B cell (primary cell): ENCODE measurements around the gene KCNK17. TPM values are rescaled to one million over a fixed set of nuclear protein-coding genes. Genes with fewer than 3 reads are reported as not detected.

Experiments used
- ATAC-seq: fragments of 200-7000 bp; cut with Tn5 transposase; one replicate; pipeline ENCODE4 v1.10.0; 2021; ENCODE audit warnings: low read depth, mild to moderate bottlenecking, moderate number of reproducible peaks, moderate library complexity
- CTCF ChIA-PET: fragments of 350-600 bp; sonication (Branson Sonifier 250); formaldehyde crosslinking; loops from one replicate; lab custom pipeline; 2021; ENCODE audit warnings: antibody characterized with exemption, inconsistent platforms; lab: Charles Lee
- POLR2A ChIA-PET: fragments of 350-600 bp; sonication (Branson Sonifier 250); formaldehyde crosslinking; loops from one replicate; lab custom pipeline; 2021; ENCODE audit warnings: antibody characterized with exemption; lab: Charles Lee
- DNase-seq: peaks from one replicate; pipeline ENCODE4 v3.0.0; 2013
- H2AFZ ChIP-seq: 2 replicates; pipeline ENCODE4 v1.6.1; 2012; ENCODE audit warnings: mild to moderate bottlenecking, low read depth, low read length; ENCODE audit not compliant: insufficient read depth, poor library complexity, severe bottlenecking
- H3K27ac ChIP-seq, 2 donors: 1 replicate in 1 of 2; 2 replicates in 1 of 2; pipeline ENCODE4 v1.5.1; 2012 to 2013; ENCODE audit warnings: low read length in 2 of 2, mild to moderate bottlenecking in 2 of 2, moderate library complexity in 1 of 2
- H3K27me3 ChIP-seq, 4 experiments: fragments of 200-600 bp in 1 of 4; sonication (generic) in 1 of 4; replicated peaks in 1 of 4; 1 replicate in 2 of 4; 2 replicates in 2 of 4; pipeline versions ENCODE4 v1.6.1 to v1.7.0; 2013 to 2016; ENCODE audit warnings: low read length in 3 of 4, mild to moderate bottlenecking in 2 of 4, mixed read lengths in 1 of 4, moderate library complexity in 1 of 4; ENCODE audit not compliant: insufficient read depth in 4 of 4, control insufficient read depth in 3 of 4; ENCODE audit errors: control extremely low read depth in 1 of 4
- H3K36me3 ChIP-seq, 2 experiments: replicated peaks in 1 of 2; 1 replicate in 1 of 2; 2 replicates in 1 of 2; pipeline versions ENCODE4 v1.6.1 to v1.7.1; 2013; ENCODE audit warnings: low read length in 1 of 2; ENCODE audit not compliant: insufficient read depth in 2 of 2, control insufficient read depth in 1 of 2; ENCODE audit errors: control extremely low read depth in 1 of 2, extremely low read depth in 1 of 2
- H3K4me1 ChIP-seq, 2 donors: fragments of 200-600 bp in 1 of 2; sonication (generic) in 1 of 2; 1 replicate in 1 of 2; 2 replicates in 1 of 2; pipeline versions ENCODE4 v1.5.1 to v1.6.1; 2013 to 2017; ENCODE audit warnings: low read length in 2 of 2; ENCODE audit not compliant: control insufficient read depth in 2 of 2, insufficient read depth in 2 of 2
- H3K4me2 ChIP-seq: replicated peaks from 2 replicates; pipeline ENCODE3; 2012; ENCODE audit warnings: mild to moderate bottlenecking, low read depth, low read length; ENCODE audit not compliant: poor library complexity, severe bottlenecking
- H3K4me3 ChIP-seq, 5 experiments: fragments of 200-600 bp in 1 of 5; sonication (generic) in 1 of 5; 1 replicate in 3 of 5; 2 replicates in 2 of 5; pipeline versions ENCODE4 v1.5.1 to v1.7.0; 2011 to 2016; ENCODE audit warnings: low read length in 4 of 5, mild to moderate bottlenecking in 4 of 5, low read depth in 2 of 5, control low read depth in 1 of 5, moderate library complexity in 1 of 5; ENCODE audit not compliant: insufficient read depth in 1 of 5; ENCODE audit errors: control extremely low read depth in 1 of 5, extremely low read depth in 1 of 5
- H3K79me2 ChIP-seq: fragments of 200-600 bp; sonication (generic); one replicate; pipeline ENCODE4 v1.6.0; 2016; ENCODE audit warnings: low read length; ENCODE audit not compliant: control insufficient read depth, insufficient read depth
- H3K9ac ChIP-seq: fragments of 200-600 bp; sonication (generic); 2 replicates; pipeline ENCODE4 v1.6.1; 2017; ENCODE audit warnings: mild to moderate bottlenecking, low read length, moderate library complexity
- H3K9me3 ChIP-seq, 3 donors: one replicate each; pipeline versions ENCODE4 v1.6.1 to v1.7.1; 2013; ENCODE audit warnings: low read length in 2 of 3; ENCODE audit not compliant: control insufficient read depth in 2 of 3, insufficient read depth in 1 of 3; ENCODE audit errors: control extremely low read depth in 1 of 3
- H4K20me1 ChIP-seq: 2 replicates; pipeline ENCODE4 v1.6.0; 2012; ENCODE audit warnings: mild to moderate bottlenecking, low read length; ENCODE audit not compliant: insufficient read depth, control insufficient read depth, poor library complexity, severe bottlenecking
- H3K27ac Mint-ChIP-seq: one replicate; pipeline ENCODE4 v1.8.0; 2021; ENCODE audit warnings: mixed read lengths
- H3K27me3 Mint-ChIP-seq: one replicate; pipeline ENCODE4 v1.8.0; 2021; ENCODE audit warnings: mixed read lengths
- H3K4me1 Mint-ChIP-seq: one replicate; pipeline ENCODE4 v1.8.0; 2021; ENCODE audit warnings: mixed read lengths
- H3K4me3 Mint-ChIP-seq: one replicate; pipeline ENCODE4 v1.8.0; 2021; ENCODE audit warnings: mixed read lengths
- H3K9me3 Mint-ChIP-seq: one replicate; pipeline ENCODE4 v1.8.0; 2022; ENCODE audit warnings: mixed read lengths; ENCODE audit not compliant: insufficient read depth
- EZH2 ChIP-seq: IDR thresholded peaks from 2 replicates; pipeline ENCODE4 v1.6.1; 2012; ENCODE audit warnings: borderline replicate concordance, low read depth, mild to moderate bottlenecking, moderate library complexity, low read length; ENCODE audit not compliant: insufficient read depth, poor library complexity, severe bottlenecking
- WGBS: methylation state at CpG from one replicate; pipeline ENCODE4 v1.1.5; 2013; ENCODE audit warnings: missing lambda C conversion rate; ENCODE audit not compliant: insufficient coverage; 5-methylcytosine and 5-hydroxymethylcytosine counted together
- intact Hi-C: fragments of 100-400 bp; cut with micrococcal nuclease; formaldehyde crosslinking; loops from one replicate; pipeline ENCODE4 v1.10.0; 2022
- polyA plus RNA-seq: library from polyadenylated mRNA; depleted of rRNA; stranded (reverse); fragments of >200 nt; gene quantifications from 2 replicates; pipeline ENCODE4 v1.2.3, GENCODE V29; 2012
- total RNA-seq, 2 donors: library from RNA; stranded (reverse); fragments of 120-200 nt in 1 of 2; gene quantifications; 1 replicate in 1 of 2; 2 replicates in 1 of 2; pipeline versions ENCODE4 v1.2.3 to v1.2.4, GENCODE V29; 2013 to 2022
- TF ChIP-seq, protein P1 (sequence below): fragments of 200-600 bp; IDR thresholded peaks from one replicate; pipeline ENCODE4 v1.8.0; 2022; ENCODE audit warnings: antibody characterized with exemption, mild to moderate bottlenecking

Gene KCNK17
- total and polyA plus RNA-seq, 2 donors (not counting 1 experiment from before 2014, with no cell fraction given) = not detected

DNA sequence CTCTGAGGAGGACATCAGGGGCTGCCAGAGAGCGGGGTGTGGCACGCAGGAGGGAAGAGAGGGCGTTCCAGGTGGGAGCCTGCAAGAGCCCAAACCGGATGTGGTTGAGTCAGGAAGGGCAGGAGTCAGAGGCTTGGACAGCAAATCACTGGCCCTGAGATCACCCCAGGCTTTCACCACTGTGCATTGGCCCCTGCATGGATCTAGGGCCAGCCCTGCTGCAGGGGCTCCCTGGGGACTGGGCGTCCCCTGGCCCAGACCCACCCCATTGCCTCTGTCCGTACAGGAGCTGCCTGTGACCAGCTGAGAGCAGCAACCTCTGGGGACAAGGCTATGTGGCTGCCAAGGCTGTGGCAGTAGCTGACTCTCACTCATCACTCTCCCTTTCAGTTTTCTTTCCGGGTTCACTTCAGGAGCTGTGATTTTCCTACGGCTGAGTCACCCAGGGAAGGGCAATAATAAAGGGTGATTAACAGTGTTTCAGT is 33.9 kb downstream of the KCNK17 start:
- no peak overlapping the region for H3K4me3 Mint-ChIP-seq
- POLR2A ChIA-PET = no interaction called here
- H3K9me3 Mint-ChIP-seq = no peaks in the 10 kb centered on the region

DNA sequence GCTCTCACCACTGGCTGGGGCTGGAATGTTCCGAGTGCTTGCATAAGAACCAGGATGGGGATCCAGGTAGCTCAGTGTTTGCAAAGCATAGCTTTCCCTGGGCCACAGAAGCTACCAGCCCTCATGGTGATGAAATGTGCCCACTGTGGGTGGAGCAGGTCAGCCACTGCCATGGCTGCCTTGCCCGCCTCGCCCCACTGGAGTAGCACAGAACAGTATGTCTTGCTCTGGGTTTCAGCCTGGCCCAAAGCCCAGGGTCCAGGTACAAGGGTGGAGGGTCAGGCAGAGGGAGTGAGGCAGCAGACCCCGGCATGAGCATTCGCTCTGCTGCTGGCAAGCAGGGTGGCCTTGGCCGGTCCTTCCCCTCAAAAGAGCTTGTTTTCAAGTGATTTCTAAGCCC is 34.7 kb downstream of the KCNK17 start:
- Mint-ChIP-seq H3K4me3 (no peak overlapping the region), H3K27ac (no peak overlapping the region), H3K4me1 (no peaks in the 10 kb centered on the region), H3K27me3 (peaks cover 36% of the 10 kb centered on the region), H3K9me3 (no peaks in the 10 kb centered on the region)
- intact Hi-C loops = no loop called here
- H3K27ac ChIP-seq = no peak overlapping the region
- H3K9me3 ChIP-seq = no peaks in the 10 kb centered on the region
- ATAC-seq (no peak), DNase-seq (no peak)
- ChIA-PET POLR2A (no interaction called here), CTCF (interaction anchor here (0.5 to 0.9 kb wide), 2 partner anchors 14 to 45 kb away, joined by 3 to 4 read pairs; no protein-coding TSS in a partner anchor)
- TF ChIP-seq, protein P1, sequence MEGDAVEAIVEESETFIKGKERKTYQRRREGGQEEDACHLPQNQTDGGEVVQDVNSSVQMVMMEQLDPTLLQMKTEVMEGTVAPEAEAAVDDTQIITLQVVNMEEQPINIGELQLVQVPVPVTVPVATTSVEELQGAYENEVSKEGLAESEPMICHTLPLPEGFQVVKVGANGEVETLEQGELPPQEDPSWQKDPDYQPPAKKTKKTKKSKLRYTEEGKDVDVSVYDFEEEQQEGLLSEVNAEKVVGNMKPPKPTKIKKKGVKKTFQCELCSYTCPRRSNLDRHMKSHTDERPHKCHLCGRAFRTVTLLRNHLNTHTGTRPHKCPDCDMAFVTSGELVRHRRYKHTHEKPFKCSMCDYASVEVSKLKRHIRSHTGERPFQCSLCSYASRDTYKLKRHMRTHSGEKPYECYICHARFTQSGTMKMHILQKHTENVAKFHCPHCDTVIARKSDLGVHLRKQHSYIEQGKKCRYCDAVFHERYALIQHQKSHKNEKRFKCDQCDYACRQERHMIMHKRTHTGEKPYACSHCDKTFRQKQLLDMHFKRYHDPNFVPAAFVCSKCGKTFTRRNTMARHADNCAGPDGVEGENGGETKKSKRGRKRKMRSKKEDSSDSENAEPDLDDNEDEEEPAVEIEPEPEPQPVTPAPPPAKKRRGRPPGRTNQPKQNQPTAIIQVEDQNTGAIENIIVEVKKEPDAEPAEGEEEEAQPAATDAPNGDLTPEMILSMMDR = no peak
- no peak for TF ChIP-seq EZH2
- peaks cover 0 to 5% (median 2%) of the 10 kb centered on the region in 4 experiments for H3K27me3 ChIP-seq
- no peaks in the 10 kb centered on the region for H3K4me1 ChIP-seq
- H3K4me3 ChIP-seq = no peak overlapping the region
- WGBS = 82% methylated on average over 6 of the region's 6 CpGs
- no peak overlapping the region for H2AFZ ChIP-seq
- no peaks in the 10 kb centered on the region for H3K79me2 ChIP-seq
- H4K20me1 ChIP-seq = no peaks in the 10 kb centered on the region
- no peaks in the 10 kb centered on the region for H3K36me3 ChIP-seq
- H3K9ac ChIP-seq = no peak overlapping the region
- H3K4me2 ChIP-seq = no peak overlapping the region

More for the DNA sequence above, 33.9 kb downstream of the KCNK17 start:
- H3K4me2 ChIP-seq = no peak overlapping the region
- ATAC-seq (no peak), DNase-seq (no peak)
- no peak overlapping the region for H3K4me3 ChIP-seq
- H3K79me2 ChIP-seq = no peaks in the 10 kb centered on the region
- H2AFZ ChIP-seq = no peak overlapping the region
- no peak overlapping the region for H3K9ac ChIP-seq
- no peaks in the 10 kb centered on the region for H3K4me1 Mint-ChIP-seq
- WGBS = 35% methylated on average over 6 of the region's 8 CpGs
- no peak overlapping the region for H3K27ac ChIP-seq
- no peak overlapping the region for H3K27ac Mint-ChIP-seq
- CTCF ChIA-PET = no interaction called here
- intact Hi-C loops = no loop called here
- H4K20me1 ChIP-seq = no peaks in the 10 kb centered on the region
- peaks cover 33% of the 10 kb centered on the region for H3K27me3 Mint-ChIP-seq
- H3K27me3 ChIP-seq = peaks cover 0 to 4% (median 1%) of the 10 kb centered on the region in 4 experiments
- no peaks in the 10 kb centered on the region for H3K4me1 ChIP-seq
- H3K36me3 ChIP-seq = no peaks in the 10 kb centered on the region
- TF ChIP-seq EZH2 = no peak
- TF ChIP-seq, protein P1 = no peak
- H3K9me3 ChIP-seq = no peaks in the 10 kb centered on the region
